PC-9 (cell line): ENCODE results near the gene TENM4. TPM values are rescaled to one million over a fixed set of nuclear protein-coding genes. Genes with fewer than 3 reads are reported as not detected.

Experiments
- BruUV-seq: library from RNA; stranded (reverse); fragments of 400-500 nt; replicated peaks from 2 replicates; lab custom pipeline; 2021; lab: Mats Ljungman, UMichigan
- CTCF ChIA-PET: fragments of 300-600 bp; sonication (Branson Sonifier 250); formaldehyde crosslinking; loops from one replicate; lab custom pipeline; 2022; ENCODE audit warnings: antibody characterized with exemption; lab: Charles Lee
- POLR2A ChIA-PET: fragments of 300-600 bp; sonication (Branson Sonifier 250); formaldehyde crosslinking; loops from one replicate; lab custom pipeline; 2022; ENCODE audit warnings: antibody characterized with exemption; ENCODE audit not compliant: unreplicated experiment; lab: Charles Lee
- DNase-seq, 2 experiments: peaks; one replicate each; pipeline versions ENCODE4 v3.0.0 to v3.0.0-alpha.2; 2015 to 2022; ENCODE audit warnings: mixed read lengths in 1 of 2
- H2AFZ ChIP-seq: fragments of 200-600 bp; sonication (generic); 2 replicates; pipeline ENCODE4 v1.8.1; 2017; ENCODE audit warnings: antibody characterized with exemption
- H3F3A ChIP-seq: fragments of 200-600 bp; sonication (generic); 2 replicates; pipeline ENCODE4 v1.8.1; 2017; ENCODE audit warnings: antibody characterized with exemption, mild to moderate bottlenecking, low read depth; ENCODE audit not compliant: insufficient read depth
- H3K27ac ChIP-seq: fragments of 200-600 bp; sonication (generic); 2 replicates; pipeline ENCODE4 v1.6.1; 2016; ENCODE audit warnings: mixed run types
- H3K27me3 ChIP-seq: fragments of 200-600 bp; sonication (generic); 2 replicates; pipeline ENCODE4 v1.6.1; 2016; ENCODE audit warnings: low read depth, mixed run types; ENCODE audit not compliant: insufficient read depth
- H3K36me3 ChIP-seq: fragments of 200-600 bp; sonication (generic); 2 replicates; pipeline ENCODE4 v1.6.1; 2016; ENCODE audit warnings: low read depth, mixed run types
- H3K4me1 ChIP-seq: fragments of 200-600 bp; sonication (generic); replicated peaks from 2 replicates; pipeline ENCODE4 v1.6.1; 2016; ENCODE audit warnings: mixed run types; ENCODE audit not compliant: insufficient read depth
- H3K4me2 ChIP-seq: fragments of 200-600 bp; sonication (generic); 2 replicates; pipeline ENCODE4 v1.6.1; 2017; ENCODE audit warnings: mixed run types
- H3K4me3 ChIP-seq: fragments of 200-600 bp; sonication (generic); 2 replicates; pipeline ENCODE4 v1.6.1; 2016; ENCODE audit warnings: mixed run types
- H3K79me2 ChIP-seq: fragments of 200-600 bp; sonication (generic); 2 replicates; pipeline ENCODE4 v1.6.1; 2017; ENCODE audit warnings: low read depth, mixed run types
- H3K9me2 ChIP-seq: fragments of 200-600 bp; sonication (generic); 2 replicates; pipeline ENCODE4 v1.8.1; 2017; ENCODE audit warnings: mild to moderate bottlenecking; ENCODE audit not compliant: insufficient read depth
- H3K9me3 ChIP-seq: fragments of 200-600 bp; sonication (generic); 2 replicates; pipeline ENCODE4 v1.8.1; 2016; ENCODE audit warnings: low read depth; ENCODE audit not compliant: insufficient read depth
- H4K20me1 ChIP-seq: fragments of 200-600 bp; sonication (generic); 2 replicates; pipeline ENCODE4 v1.8.1; 2017; ENCODE audit not compliant: insufficient read depth
- EZH2 ChIP-seq: fragments of 200-600 bp; sonication (generic); IDR thresholded peaks from 2 replicates; pipeline ENCODE4 v1.8.0; 2017; ENCODE audit warnings: antibody characterized with exemption, low read depth
- intact Hi-C: fragments of 100-400 bp; cut with micrococcal nuclease; formaldehyde crosslinking; loops from one replicate; pipeline ENCODE4 v1.10.0; 2022; ENCODE audit not compliant: unreplicated experiment
- total RNA-seq: library from RNA; stranded (reverse); gene quantifications from 2 replicates; pipeline ENCODE4 v1.2.3, GENCODE V29; 2021
- TF ChIP-seq, protein P1 (sequence below): fragments of 200-600 bp; sonication (generic); conservative IDR thresholded peaks from 2 replicates; pipeline ENCODE4 v1.6.1; 2017; ENCODE audit warnings: mixed run types, antibody characterized with exemption, mild to moderate bottlenecking, moderate library complexity

The TENM4 gene
- total RNA-seq, 1 experiment from 2014 or later, result not detected

DNA sequence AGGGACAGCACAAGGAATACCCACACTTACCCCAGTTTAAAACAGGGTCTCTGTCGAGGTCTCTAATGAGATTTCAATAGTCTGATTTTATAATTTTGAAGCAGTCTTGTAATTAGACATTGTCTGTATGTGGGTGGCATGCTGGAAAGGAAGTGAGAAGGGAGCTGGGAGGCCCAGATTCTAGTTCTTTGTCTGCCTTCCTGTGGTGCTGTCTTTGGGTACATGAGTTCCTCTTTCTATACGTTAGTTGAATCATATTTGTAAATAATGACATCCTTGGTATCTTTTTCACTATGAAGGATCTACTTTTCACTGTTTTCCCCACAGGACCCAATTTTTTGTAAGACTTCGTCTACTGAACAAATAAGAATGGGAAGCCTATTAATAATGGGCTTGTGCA, 42.0 kb upstream of the TENM4 start:
- H3K36me3 ChIP-seq, result no peaks in the 10 kb centered on the region
- H3K4me1 ChIP-seq, result no peaks in the 10 kb centered on the region
- no peaks in the 10 kb centered on the region for H3K9me2 ChIP-seq
- H4K20me1 ChIP-seq, result no peaks in the 10 kb centered on the region; the same call in 1 of the 2 replicates
- H3K79me2 ChIP-seq, result no peaks in the 10 kb centered on the region
- no peak for TF ChIP-seq EZH2
- TF ChIP-seq, protein P1, sequence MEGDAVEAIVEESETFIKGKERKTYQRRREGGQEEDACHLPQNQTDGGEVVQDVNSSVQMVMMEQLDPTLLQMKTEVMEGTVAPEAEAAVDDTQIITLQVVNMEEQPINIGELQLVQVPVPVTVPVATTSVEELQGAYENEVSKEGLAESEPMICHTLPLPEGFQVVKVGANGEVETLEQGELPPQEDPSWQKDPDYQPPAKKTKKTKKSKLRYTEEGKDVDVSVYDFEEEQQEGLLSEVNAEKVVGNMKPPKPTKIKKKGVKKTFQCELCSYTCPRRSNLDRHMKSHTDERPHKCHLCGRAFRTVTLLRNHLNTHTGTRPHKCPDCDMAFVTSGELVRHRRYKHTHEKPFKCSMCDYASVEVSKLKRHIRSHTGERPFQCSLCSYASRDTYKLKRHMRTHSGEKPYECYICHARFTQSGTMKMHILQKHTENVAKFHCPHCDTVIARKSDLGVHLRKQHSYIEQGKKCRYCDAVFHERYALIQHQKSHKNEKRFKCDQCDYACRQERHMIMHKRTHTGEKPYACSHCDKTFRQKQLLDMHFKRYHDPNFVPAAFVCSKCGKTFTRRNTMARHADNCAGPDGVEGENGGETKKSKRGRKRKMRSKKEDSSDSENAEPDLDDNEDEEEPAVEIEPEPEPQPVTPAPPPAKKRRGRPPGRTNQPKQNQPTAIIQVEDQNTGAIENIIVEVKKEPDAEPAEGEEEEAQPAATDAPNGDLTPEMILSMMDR, result no peak
- ChIA-PET POLR2A (no interaction called here), CTCF (no interaction called here)
- no peaks in the 10 kb centered on the region for H3F3A ChIP-seq
- intact Hi-C loops, result no loop called here
- no peaks in the 10 kb centered on the region for H3K9me3 ChIP-seq
- H3K4me2 ChIP-seq, result no peak overlapping the region
- no peak overlapping the region for H3K27ac ChIP-seq
- peaks cover 50% of the 10 kb centered on the region for H3K27me3 ChIP-seq
- BruUV-seq, result no TSS peak
- H3K4me3 ChIP-seq, result no peak overlapping the region
- no peak overlapping the region for H2AFZ ChIP-seq
- DNase-seq, result no peak

DNA sequence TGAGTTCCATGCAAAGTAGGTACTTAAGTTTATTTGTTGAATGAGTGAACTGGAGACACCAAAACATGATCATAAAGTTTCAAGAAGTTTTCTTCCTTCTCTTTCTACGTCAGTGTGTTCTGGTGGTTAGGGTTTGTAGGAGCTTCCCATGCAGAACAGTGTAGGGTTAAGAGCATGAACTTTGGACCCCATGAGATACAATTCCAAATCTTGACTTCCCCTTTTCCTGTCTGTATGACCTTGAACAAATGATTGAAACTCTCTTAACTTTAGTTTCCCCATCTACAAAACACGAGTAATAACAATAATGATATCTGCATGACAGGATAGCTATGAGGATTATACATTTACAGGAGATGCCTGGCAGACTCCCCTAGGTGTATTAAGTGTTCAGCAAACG, 41.0 kb upstream of the TENM4 start:
- Histone ChIP-seq H3K27me3 (peaks cover 54% of the 10 kb centered on the region), H3F3A (no peaks in the 10 kb centered on the region), H3K9me3 (no peaks in the 10 kb centered on the region), H3K79me2 (no peaks in the 10 kb centered on the region), H3K4me1 (no peaks in the 10 kb centered on the region), H3K27ac (no peak overlapping the region), H3K36me3 (no peaks in the 10 kb centered on the region), H2AFZ (no peak overlapping the region), H3K9me2 (no peaks in the 10 kb centered on the region), H4K20me1 (no peaks in the 10 kb centered on the region; the same call in 1 of the 2 replicates), H3K4me3 (no peak overlapping the region), H3K4me2 (no peak overlapping the region)
- CTCF ChIA-PET, result no interaction called here
- intact Hi-C loops, result no loop called here
- POLR2A ChIA-PET, result no interaction called here
- TF ChIP-seq, protein P1, result no peak
- BruUV-seq, result no TSS peak
- DNase-seq, result no peak

DNA sequence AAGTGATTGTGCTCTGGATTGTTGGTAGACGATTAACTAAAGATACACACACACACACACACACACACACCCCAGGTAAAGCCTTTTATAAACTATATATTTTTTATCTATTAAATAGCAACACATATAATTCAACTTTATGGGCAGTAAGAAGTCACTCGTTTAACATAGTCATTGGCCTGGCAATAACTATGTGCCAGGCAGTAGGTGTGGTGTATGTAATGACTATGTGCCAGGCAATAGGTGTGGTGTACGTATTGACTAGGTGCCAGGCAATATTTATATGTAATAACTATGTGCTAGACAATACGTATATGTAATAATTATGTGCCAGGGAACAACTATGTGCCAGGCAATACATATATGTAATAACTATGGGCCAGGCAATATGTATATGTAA, 40.0 kb upstream of the TENM4 start:
- DNase-seq, result no peak
- intact Hi-C loops, result no loop called here
- Histone ChIP-seq H3K27me3 (peaks cover 50% of the 10 kb centered on the region), H3K4me2 (no peak overlapping the region), H3F3A (no peaks in the 10 kb centered on the region), H3K9me2 (no peaks in the 10 kb centered on the region), H3K9me3 (no peaks in the 10 kb centered on the region), H4K20me1 (no peaks in the 10 kb centered on the region; the same call in 1 of the 2 replicates), H3K4me1 (no peaks in the 10 kb centered on the region), H3K4me3 (no peak overlapping the region), H3K36me3 (no peaks in the 10 kb centered on the region), H2AFZ (no peak overlapping the region), H3K79me2 (no peaks in the 10 kb centered on the region), H3K27ac (no peak overlapping the region)
- ChIA-PET CTCF (no interaction called here), POLR2A (no interaction called here)
- no peak for TF ChIP-seq EZH2
- TF ChIP-seq, protein P1, result no peak
- no TSS peak for BruUV-seq
